ENCODE data around the gene CORO1C.

DNA sequence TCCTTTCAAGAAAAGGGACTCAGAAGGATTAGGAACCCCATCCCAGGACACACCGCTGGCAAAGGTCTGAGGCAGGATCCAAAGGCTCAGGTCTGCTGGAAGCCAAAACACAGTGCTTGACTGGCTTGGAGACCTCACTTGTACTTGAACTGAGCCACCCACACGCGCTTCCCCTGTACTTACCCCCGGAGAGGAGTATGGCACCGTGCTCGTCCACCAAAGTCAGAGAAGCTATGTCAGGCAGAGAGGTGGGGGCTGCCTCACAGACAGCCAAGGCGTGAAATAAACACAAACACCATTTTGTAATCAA, 86.6 kb downstream of the CORO1C start:
- no peak for TF ChIP-seq POLR2A (IDR thresholded peaks at IDR 0.05)
- TF ChIP-seq, protein P1, sequence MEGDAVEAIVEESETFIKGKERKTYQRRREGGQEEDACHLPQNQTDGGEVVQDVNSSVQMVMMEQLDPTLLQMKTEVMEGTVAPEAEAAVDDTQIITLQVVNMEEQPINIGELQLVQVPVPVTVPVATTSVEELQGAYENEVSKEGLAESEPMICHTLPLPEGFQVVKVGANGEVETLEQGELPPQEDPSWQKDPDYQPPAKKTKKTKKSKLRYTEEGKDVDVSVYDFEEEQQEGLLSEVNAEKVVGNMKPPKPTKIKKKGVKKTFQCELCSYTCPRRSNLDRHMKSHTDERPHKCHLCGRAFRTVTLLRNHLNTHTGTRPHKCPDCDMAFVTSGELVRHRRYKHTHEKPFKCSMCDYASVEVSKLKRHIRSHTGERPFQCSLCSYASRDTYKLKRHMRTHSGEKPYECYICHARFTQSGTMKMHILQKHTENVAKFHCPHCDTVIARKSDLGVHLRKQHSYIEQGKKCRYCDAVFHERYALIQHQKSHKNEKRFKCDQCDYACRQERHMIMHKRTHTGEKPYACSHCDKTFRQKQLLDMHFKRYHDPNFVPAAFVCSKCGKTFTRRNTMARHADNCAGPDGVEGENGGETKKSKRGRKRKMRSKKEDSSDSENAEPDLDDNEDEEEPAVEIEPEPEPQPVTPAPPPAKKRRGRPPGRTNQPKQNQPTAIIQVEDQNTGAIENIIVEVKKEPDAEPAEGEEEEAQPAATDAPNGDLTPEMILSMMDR (IDR thresholded peaks at IDR 0.05), result no peak

Data from right lobe of liver (tissue), 4 donors.